Measurements from ENCODE around the gene C22orf39. TPM values are rescaled to one million over a fixed set of nuclear protein-coding genes. Genes with fewer than 3 reads are reported as not detected.
A peak's percentile ranks its signal among the peaks of the same experiment; 100 is the strongest.

C22orf39 gene
- total and polyA plus RNA-seq, 10 of the 15 experiments (the other 5 are each of a cell fraction or from before 2014, with no cell fraction given): 6.7 to 47.0 (median 26.5) TPM

DNA sequence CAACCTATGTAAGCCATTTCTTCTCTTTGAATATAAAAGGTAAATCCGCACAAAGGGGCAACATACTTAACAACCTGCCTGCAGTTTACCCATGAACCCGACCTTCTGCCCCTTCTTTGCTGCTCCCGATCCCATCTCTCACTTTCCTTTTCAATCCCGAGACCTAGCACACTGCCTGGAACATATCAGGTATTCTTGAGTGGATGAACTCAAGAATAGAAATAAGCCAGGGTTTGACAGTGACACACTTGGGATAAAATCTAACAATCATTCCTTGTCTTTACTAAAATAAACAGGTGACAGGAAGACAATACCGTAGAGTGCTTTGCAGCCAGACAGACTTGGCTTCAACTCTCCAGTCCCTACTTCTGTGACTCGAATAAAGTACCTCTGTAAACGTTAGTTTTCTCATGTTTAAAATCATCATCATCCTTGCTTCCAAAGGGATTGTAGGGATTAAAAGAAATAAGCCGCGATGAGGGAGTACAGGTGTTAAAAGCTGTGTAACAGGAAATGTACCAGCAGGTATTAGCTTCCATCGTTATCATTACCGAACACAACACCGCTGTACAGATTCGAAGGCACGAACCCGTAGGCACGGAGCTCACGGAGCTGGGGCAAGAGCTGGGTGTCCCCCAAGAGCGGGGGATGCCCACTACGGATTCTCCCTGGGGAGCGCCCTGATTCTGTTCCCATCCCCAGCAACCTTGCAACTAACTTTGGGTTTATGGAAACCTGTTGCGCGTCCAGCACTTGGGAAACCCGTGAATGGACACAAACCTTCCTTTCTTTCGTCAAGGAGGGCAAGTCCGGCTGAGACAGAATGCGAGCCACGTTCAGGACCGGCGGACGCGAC lies 30.8 kb upstream of the C22orf39 start:
- Histone ChIP-seq H4K20me1 (ENCODE audit: control insufficient read depth, insufficient read depth) (no peaks in the 10 kb centered on the region; the same call in 1 of the 2 replicates), H3K4me3 (peak overlapping the region; percentile 97), H3K9me3 (replicated peaks; ENCODE audit: control insufficient read depth, insufficient read depth, low read length) (no peaks in the 10 kb centered on the region), H3K4me1 (ENCODE audit: control insufficient read depth, insufficient read depth, low read length) (no peaks in the 10 kb centered on the region), H3K79me2 (ENCODE audit: control insufficient read depth, insufficient read depth, low read length) (peaks cover 39% of the 10 kb centered on the region), H3K27me3 (replicated peaks in 1 of 2; ENCODE audit: control insufficient read depth in 2 of 2, insufficient read depth in 2 of 2, low read length in 1 of 2) (no peaks in the 10 kb centered on the region), H3K27ac (ENCODE audit: control insufficient read depth, insufficient read depth) (peak overlapping the region; percentile 97), H3K4me2 (ENCODE audit: control insufficient read depth, insufficient read depth) (peak overlapping the region; percentile 79), H3K36me3 (ENCODE audit: control insufficient read depth in 2 of 2, insufficient read depth in 2 of 2, low read length in 1 of 2) (peaks cover 9 to 14% of the 10 kb centered on the region in 2 experiments; a peak in 2 of 4 replicates), H2AFZ (ENCODE audit: control insufficient read depth, low read depth, low read length) (peak overlapping the region; percentile 97), H3K9ac (ENCODE audit: control insufficient read depth, insufficient read depth, low read length) (peak overlapping the region; percentile 80)
- under 1% methylated on average over 31 of the region's 31 CpGs for WGBS (ENCODE audit: insufficient coverage, insufficient replicate concordance, low lambda C conversion rate, missing lambda C conversion rate)
- BruUV-seq (replicated peaks): TSS peak; percentile 61
- ATAC-seq (no peak), FAIRE-seq (no peak), DNase-seq (ENCODE audit: low read depth, low spot score) (no peak)
- ChIA-PET POLR2A (interaction anchor here (0.8 to 1.4 kb wide), 4 partner anchors 46 to 378 kb away, joined by 3 read pairs; partner anchors contain the start of gene HIRA), CTCF (interaction anchor here (0.7 to 3.2 kb wide), 23 partner anchors 12 to 363 kb away, joined by 3 to 36 read pairs (median 3); partner anchors contain the start of genes ESS2 and SLC25A1), SMC1A (ENCODE audit: uncharacterized antibody, unreplicated experiment) (interaction anchor here (0.6 to 3.8 kb wide), 13 partner anchors 13 to 299 kb away, joined by 3 to 19 read pairs (median 4); partner anchors contain the start of genes HIRA, MRPL40 and SLC25A1), RAD21 (ENCODE audit: unreplicated experiment) (interaction anchor here (0.8 to 3.6 kb wide), 7 partner anchors 27 to 334 kb away, joined by 3 to 25 read pairs (median 12); partner anchors contain the start of genes ESS2, HIRA, MRPL40 and SLC25A1)
- intact Hi-C loops (cut with micrococcal nuclease; ENCODE audit: unreplicated experiment) (loop anchor here (2.0 to 10.0 kb wide), 3 partner anchors 29 to 183 kb away; partner anchors contain the start of gene CLTCL1), in situ Hi-C loops (cut with MboI) (no loop called here)
- TF ChIP-seq TAF1 (IDR thresholded peaks at IDR 0.05; ENCODE audit: borderline replicate concordance, low read depth, low read length) (no peak), SMAD1 (IDR thresholded peaks at IDR 0.05; ENCODE audit: low read depth, partially characterized antibody) (no peak), ZNF24 (IDR thresholded peaks at IDR 0.05) (no peak), CHD1 (IDR thresholded peaks at IDR 0.05; ENCODE audit: low read depth, low read length) (no peak), ETV6 (conservative IDR thresholded peaks at IDR 0.05 in 1 of 2, IDR thresholded peaks at IDR 0.05 in 1 of 2; ENCODE audit: borderline replicate concordance in 1 of 2, low read depth in 1 of 2) (no peak), RAD51 (IDR thresholded peaks at IDR 0.05) (no peak), NFXL1 (IDR thresholded peaks at IDR 0.05; ENCODE audit: borderline replicate concordance) (no peak)
- TF ChIP-seq, protein P1, sequence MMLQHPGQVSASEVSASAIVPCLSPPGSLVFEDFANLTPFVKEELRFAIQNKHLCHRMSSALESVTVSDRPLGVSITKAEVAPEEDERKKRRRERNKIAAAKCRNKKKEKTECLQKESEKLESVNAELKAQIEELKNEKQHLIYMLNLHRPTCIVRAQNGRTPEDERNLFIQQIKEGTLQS (IDR thresholded peaks at IDR 0.05; ENCODE audit: borderline replicate concordance, extremely low read depth, low read depth, low read length): no peak
- TF ChIP-seq, protein P2, sequence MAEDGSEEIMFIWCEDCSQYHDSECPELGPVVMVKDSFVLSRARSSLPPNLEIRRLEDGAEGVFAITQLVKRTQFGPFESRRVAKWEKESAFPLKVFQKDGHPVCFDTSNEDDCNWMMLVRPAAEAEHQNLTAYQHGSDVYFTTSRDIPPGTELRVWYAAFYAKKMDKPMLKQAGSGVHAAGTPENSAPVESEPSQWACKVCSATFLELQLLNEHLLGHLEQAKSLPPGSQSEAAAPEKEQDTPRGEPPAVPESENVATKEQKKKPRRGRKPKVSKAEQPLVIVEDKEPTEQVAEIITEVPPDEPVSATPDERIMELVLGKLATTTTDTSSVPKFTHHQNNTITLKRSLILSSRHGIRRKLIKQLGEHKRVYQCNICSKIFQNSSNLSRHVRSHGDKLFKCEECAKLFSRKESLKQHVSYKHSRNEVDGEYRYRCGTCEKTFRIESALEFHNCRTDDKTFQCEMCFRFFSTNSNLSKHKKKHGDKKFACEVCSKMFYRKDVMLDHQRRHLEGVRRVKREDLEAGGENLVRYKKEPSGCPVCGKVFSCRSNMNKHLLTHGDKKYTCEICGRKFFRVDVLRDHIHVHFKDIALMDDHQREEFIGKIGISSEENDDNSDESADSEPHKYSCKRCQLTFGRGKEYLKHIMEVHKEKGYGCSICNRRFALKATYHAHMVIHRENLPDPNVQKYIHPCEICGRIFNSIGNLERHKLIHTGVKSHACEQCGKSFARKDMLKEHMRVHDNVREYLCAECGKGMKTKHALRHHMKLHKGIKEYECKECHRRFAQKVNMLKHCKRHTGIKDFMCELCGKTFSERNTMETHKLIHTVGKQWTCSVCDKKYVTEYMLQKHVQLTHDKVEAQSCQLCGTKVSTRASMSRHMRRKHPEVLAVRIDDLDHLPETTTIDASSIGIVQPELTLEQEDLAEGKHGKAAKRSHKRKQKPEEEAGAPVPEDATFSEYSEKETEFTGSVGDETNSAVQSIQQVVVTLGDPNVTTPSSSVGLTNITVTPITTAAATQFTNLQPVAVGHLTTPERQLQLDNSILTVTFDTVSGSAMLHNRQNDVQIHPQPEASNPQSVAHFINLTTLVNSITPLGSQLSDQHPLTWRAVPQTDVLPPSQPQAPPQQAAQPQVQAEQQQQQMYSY (CRISPR knock-in tag; IDR thresholded peaks at IDR 0.05): no peak
- TF ChIP-seq, protein P3, sequence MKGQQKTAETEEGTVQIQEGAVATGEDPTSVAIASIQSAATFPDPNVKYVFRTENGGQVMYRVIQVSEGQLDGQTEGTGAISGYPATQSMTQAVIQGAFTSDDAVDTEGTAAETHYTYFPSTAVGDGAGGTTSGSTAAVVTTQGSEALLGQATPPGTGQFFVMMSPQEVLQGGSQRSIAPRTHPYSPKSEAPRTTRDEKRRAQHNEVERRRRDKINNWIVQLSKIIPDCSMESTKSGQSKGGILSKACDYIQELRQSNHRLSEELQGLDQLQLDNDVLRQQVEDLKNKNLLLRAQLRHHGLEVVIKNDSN (IDR thresholded peaks at IDR 0.05; ENCODE audit: borderline replicate concordance, extremely low read length, insufficient read depth, low read depth, low read length): no peak
- TF ChIP-seq, protein P4, sequence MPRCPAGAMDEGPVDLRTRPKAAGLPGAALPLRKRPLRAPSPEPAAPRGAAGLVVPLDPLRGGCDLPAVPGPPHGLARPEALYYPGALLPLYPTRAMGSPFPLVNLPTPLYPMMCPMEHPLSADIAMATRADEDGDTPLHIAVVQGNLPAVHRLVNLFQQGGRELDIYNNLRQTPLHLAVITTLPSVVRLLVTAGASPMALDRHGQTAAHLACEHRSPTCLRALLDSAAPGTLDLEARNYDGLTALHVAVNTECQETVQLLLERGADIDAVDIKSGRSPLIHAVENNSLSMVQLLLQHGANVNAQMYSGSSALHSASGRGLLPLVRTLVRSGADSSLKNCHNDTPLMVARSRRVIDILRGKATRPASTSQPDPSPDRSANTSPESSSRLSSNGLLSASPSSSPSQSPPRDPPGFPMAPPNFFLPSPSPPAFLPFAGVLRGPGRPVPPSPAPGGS (IDR thresholded peaks at IDR 0.05; ENCODE audit: borderline replicate concordance, insufficient read depth, low read depth, low read length, poor library complexity, severe bottlenecking): no peak
